B cell (primary cell): ENCODE data around the gene HGFAC. TPM values are rescaled to one million over a fixed set of nuclear protein-coding genes. Genes with fewer than 3 reads are reported as not detected.

Experiments used
- ATAC-seq: fragments of 200-7000 bp; cut with Tn5 transposase; one replicate; pipeline ENCODE4 v1.10.0; 2021; ENCODE audit warnings: low read depth, mild to moderate bottlenecking, moderate number of reproducible peaks, moderate library complexity
- CTCF ChIA-PET: fragments of 350-600 bp; sonication (Branson Sonifier 250); formaldehyde crosslinking; loops from one replicate; lab custom pipeline; 2021; ENCODE audit warnings: antibody characterized with exemption, inconsistent platforms; lab: Charles Lee
- POLR2A ChIA-PET: fragments of 350-600 bp; sonication (Branson Sonifier 250); formaldehyde crosslinking; loops from one replicate; lab custom pipeline; 2021; ENCODE audit warnings: antibody characterized with exemption; lab: Charles Lee
- DNase-seq: peaks from one replicate; pipeline ENCODE4 v3.0.0; 2013
- H2AFZ ChIP-seq: 2 replicates; pipeline ENCODE4 v1.6.1; 2012; ENCODE audit warnings: mild to moderate bottlenecking, low read depth, low read length; ENCODE audit not compliant: insufficient read depth, poor library complexity, severe bottlenecking
- H3K27ac ChIP-seq, 2 donors: 1 replicate in 1 of 2; 2 replicates in 1 of 2; pipeline ENCODE4 v1.5.1; 2012 to 2013; ENCODE audit warnings: low read length in 2 of 2, mild to moderate bottlenecking in 2 of 2, moderate library complexity in 1 of 2
- H3K27me3 ChIP-seq, 4 experiments: fragments of 200-600 bp in 1 of 4; sonication (generic) in 1 of 4; replicated peaks in 1 of 4; 1 replicate in 2 of 4; 2 replicates in 2 of 4; pipeline versions ENCODE4 v1.6.1 to v1.7.0; 2013 to 2016; ENCODE audit warnings: low read length in 3 of 4, mild to moderate bottlenecking in 2 of 4, mixed read lengths in 1 of 4, moderate library complexity in 1 of 4; ENCODE audit not compliant: insufficient read depth in 4 of 4, control insufficient read depth in 3 of 4; ENCODE audit errors: control extremely low read depth in 1 of 4
- H3K36me3 ChIP-seq, 2 experiments: replicated peaks in 1 of 2; 1 replicate in 1 of 2; 2 replicates in 1 of 2; pipeline versions ENCODE4 v1.6.1 to v1.7.1; 2013; ENCODE audit warnings: low read length in 1 of 2; ENCODE audit not compliant: insufficient read depth in 2 of 2, control insufficient read depth in 1 of 2; ENCODE audit errors: control extremely low read depth in 1 of 2, extremely low read depth in 1 of 2
- H3K4me1 ChIP-seq, 2 donors: fragments of 200-600 bp in 1 of 2; sonication (generic) in 1 of 2; 1 replicate in 1 of 2; 2 replicates in 1 of 2; pipeline versions ENCODE4 v1.5.1 to v1.6.1; 2013 to 2017; ENCODE audit warnings: low read length in 2 of 2; ENCODE audit not compliant: control insufficient read depth in 2 of 2, insufficient read depth in 2 of 2
- H3K4me2 ChIP-seq: replicated peaks from 2 replicates; pipeline ENCODE3; 2012; ENCODE audit warnings: mild to moderate bottlenecking, low read depth, low read length; ENCODE audit not compliant: poor library complexity, severe bottlenecking
- H3K4me3 ChIP-seq, 5 experiments: fragments of 200-600 bp in 1 of 5; sonication (generic) in 1 of 5; 1 replicate in 3 of 5; 2 replicates in 2 of 5; pipeline versions ENCODE4 v1.5.1 to v1.7.0; 2011 to 2016; ENCODE audit warnings: low read length in 4 of 5, mild to moderate bottlenecking in 4 of 5, low read depth in 2 of 5, control low read depth in 1 of 5, moderate library complexity in 1 of 5; ENCODE audit not compliant: insufficient read depth in 1 of 5; ENCODE audit errors: control extremely low read depth in 1 of 5, extremely low read depth in 1 of 5
- H3K79me2 ChIP-seq: fragments of 200-600 bp; sonication (generic); one replicate; pipeline ENCODE4 v1.6.0; 2016; ENCODE audit warnings: low read length; ENCODE audit not compliant: control insufficient read depth, insufficient read depth
- H3K9ac ChIP-seq: fragments of 200-600 bp; sonication (generic); 2 replicates; pipeline ENCODE4 v1.6.1; 2017; ENCODE audit warnings: mild to moderate bottlenecking, low read length, moderate library complexity
- H3K9me3 ChIP-seq, 3 donors: one replicate each; pipeline versions ENCODE4 v1.6.1 to v1.7.1; 2013; ENCODE audit warnings: low read length in 2 of 3; ENCODE audit not compliant: control insufficient read depth in 2 of 3, insufficient read depth in 1 of 3; ENCODE audit errors: control extremely low read depth in 1 of 3
- H4K20me1 ChIP-seq: 2 replicates; pipeline ENCODE4 v1.6.0; 2012; ENCODE audit warnings: mild to moderate bottlenecking, low read length; ENCODE audit not compliant: insufficient read depth, control insufficient read depth, poor library complexity, severe bottlenecking
- H3K27ac Mint-ChIP-seq: one replicate; pipeline ENCODE4 v1.8.0; 2021; ENCODE audit warnings: mixed read lengths
- H3K27me3 Mint-ChIP-seq: one replicate; pipeline ENCODE4 v1.8.0; 2021; ENCODE audit warnings: mixed read lengths
- H3K4me1 Mint-ChIP-seq: one replicate; pipeline ENCODE4 v1.8.0; 2021; ENCODE audit warnings: mixed read lengths
- H3K4me3 Mint-ChIP-seq: one replicate; pipeline ENCODE4 v1.8.0; 2021; ENCODE audit warnings: mixed read lengths
- H3K9me3 Mint-ChIP-seq: one replicate; pipeline ENCODE4 v1.8.0; 2022; ENCODE audit warnings: mixed read lengths; ENCODE audit not compliant: insufficient read depth
- CTCF ChIP-seq: fragments of 200-600 bp; IDR thresholded peaks from one replicate; pipeline ENCODE4 v1.8.0; 2022; ENCODE audit warnings: antibody characterized with exemption, mild to moderate bottlenecking
- EZH2 ChIP-seq: IDR thresholded peaks from 2 replicates; pipeline ENCODE4 v1.6.1; 2012; ENCODE audit warnings: borderline replicate concordance, low read depth, mild to moderate bottlenecking, moderate library complexity, low read length; ENCODE audit not compliant: insufficient read depth, poor library complexity, severe bottlenecking
- WGBS: methylation state at CpG from one replicate; pipeline ENCODE4 v1.1.5; 2013; ENCODE audit warnings: missing lambda C conversion rate; ENCODE audit not compliant: insufficient coverage; 5-methylcytosine and 5-hydroxymethylcytosine counted together
- intact Hi-C: fragments of 100-400 bp; cut with micrococcal nuclease; formaldehyde crosslinking; loops from one replicate; pipeline ENCODE4 v1.10.0; 2022
- polyA plus RNA-seq: library from polyadenylated mRNA; depleted of rRNA; stranded (reverse); fragments of >200 nt; gene quantifications from 2 replicates; pipeline ENCODE4 v1.2.3, GENCODE V29; 2012
- total RNA-seq, 2 donors: library from RNA; stranded (reverse); fragments of 120-200 nt in 1 of 2; gene quantifications; 1 replicate in 1 of 2; 2 replicates in 1 of 2; pipeline versions ENCODE4 v1.2.3 to v1.2.4, GENCODE V29; 2013 to 2022

HGFAC gene
- total and polyA plus RNA-seq, 2 donors (not counting 1 experiment from before 2014, with no cell fraction given), result not detected

GRCh38 chr4:3416821-3417221, 24.9 kb upstream of the HGFAC start:
- DNase-seq (no peak), ATAC-seq (no peak)
- Histone ChIP-seq H4K20me1 (no peaks in the 10 kb centered on the region), H3K79me2 (no peaks in the 10 kb centered on the region), H3K9me3 (no peaks in the 10 kb centered on the region), H3K27ac (no peak overlapping the region), H3K4me3 (no peak overlapping the region), H3K27me3 (no peaks in the 10 kb centered on the region), H3K4me1 (peaks cover 3 to 7% of the 10 kb centered on the region in 2 donors), H3K36me3 (no peaks in the 10 kb centered on the region), H3K9ac (no peak overlapping the region), H3K4me2 (no peak overlapping the region), H2AFZ (no peak overlapping the region)
- Mint-ChIP-seq H3K4me3 (no peak overlapping the region), H3K4me1 (peaks cover 9% of the 10 kb centered on the region), H3K27me3 (no peaks in the 10 kb centered on the region), H3K9me3 (no peaks in the 10 kb centered on the region), H3K27ac (no peak overlapping the region)
- ChIA-PET CTCF (interaction anchor here (0.9 to 1.1 kb wide), 2 partner anchors 68 to 70 kb away, joined by 3 to 4 read pairs; no protein-coding TSS in a partner anchor), POLR2A (no interaction called here)
- intact Hi-C loops, result no loop called here
- WGBS, result 96% methylated on average over 17 of the region's 17 CpGs
- no peak for TF ChIP-seq EZH2
- TF ChIP-seq CTCF, result no peak

- Histone ChIP-seq H3K4me3 (no peak overlapping the region), H3K79me2 (no peaks in the 10 kb centered on the region), H3K9ac (no peak overlapping the region), H3K4me1 (peaks cover 3 to 7% of the 10 kb centered on the region in 2 donors), H3K27me3 (no peaks in the 10 kb centered on the region), H3K9me3 (no peaks in the 10 kb centered on the region), H2AFZ (no peak overlapping the region), H3K4me2 (no peak overlapping the region), H3K27ac (no peak overlapping the region), H3K36me3 (no peaks in the 10 kb centered on the region), H4K20me1 (no peaks in the 10 kb centered on the region)
- intact Hi-C loops, result no loop called here
- WGBS, result 98% methylated on average over 18 of the region's 21 CpGs
- Mint-ChIP-seq H3K27ac (no peak overlapping the region), H3K4me3 (no peak overlapping the region), H3K9me3 (no peaks in the 10 kb centered on the region), H3K27me3 (no peaks in the 10 kb centered on the region), H3K4me1 (peaks cover 9% of the 10 kb centered on the region)
- no peak for ATAC-seq
- DNase-seq, result no peak
- ChIA-PET POLR2A (no interaction called here), CTCF (interaction anchor here (0.9 to 1.1 kb wide), 2 partner anchors 69 to 71 kb away, joined by 3 to 4 read pairs; no protein-coding TSS in a partner anchor)
- no peak for TF ChIP-seq EZH2
- no peak for TF ChIP-seq CTCF
Measured at GRCh38 chr4:3417448-3417847, 24.3 kb upstream of the HGFAC start.
